Effector memory CD4-positive, alpha-beta T cell (primary cell): ENCODE data around the gene RAB3C.
"Not testable (repeated sequence)": the region's sequence is repeated elsewhere in the genome, so short reads cannot be mapped to it uniquely, and the experiment has no call there.

Experiments
- DNase-seq, 3 donors: peaks; one replicate each; pipeline ENCODE4 v3.0.0-alpha.2; 2020
- H3K27ac ChIP-seq: 2 replicates; pipeline ENCODE4 v1.7.0; 2013; ENCODE audit warnings: mild to moderate bottlenecking, low read length, moderate library complexity; ENCODE audit not compliant: insufficient read depth, poor library complexity, severe bottlenecking
- H3K27me3 ChIP-seq: replicated peaks from 2 replicates; pipeline ENCODE4 v1.7.0; 2013; ENCODE audit warnings: mild to moderate bottlenecking, low read length; ENCODE audit not compliant: insufficient read depth, control insufficient read depth, poor library complexity, severe bottlenecking
- H3K36me3 ChIP-seq: 2 replicates; pipeline ENCODE4 v1.7.0; 2013; ENCODE audit warnings: mild to moderate bottlenecking, low read length, moderate library complexity; ENCODE audit not compliant: control insufficient read depth, insufficient read depth
- H3K4me1 ChIP-seq: 2 replicates; pipeline ENCODE4 v1.7.0; 2013; ENCODE audit warnings: low read length, mild to moderate bottlenecking; ENCODE audit not compliant: control insufficient read depth, insufficient read depth, poor library complexity, severe bottlenecking
- H3K4me3 ChIP-seq: 2 replicates; pipeline ENCODE4 v1.7.0; 2013; ENCODE audit warnings: low read length, low read depth, mild to moderate bottlenecking; ENCODE audit not compliant: insufficient read depth, poor library complexity, severe bottlenecking
- H3K9me3 ChIP-seq: 2 replicates; pipeline ENCODE4 v1.7.0; 2013; ENCODE audit warnings: mild to moderate bottlenecking, low read length, moderate library complexity; ENCODE audit not compliant: control insufficient read depth

RAB3C gene

GRCh38 chr5:58600613-58601012, 17.7 kb downstream of the RAB3C start:
- not testable (repeated sequence) for H3K27me3 ChIP-seq, H3K9me3 ChIP-seq, H3K36me3 ChIP-seq, DNase-seq, H3K4me3 ChIP-seq, H3K27ac ChIP-seq, H3K4me1 ChIP-seq

GRCh38 chr5:58602889-58603288, 20.0 kb downstream of the RAB3C start:
- H3K36me3 ChIP-seq, H3K27ac ChIP-seq, H3K9me3 ChIP-seq, H3K4me1 ChIP-seq, H3K4me3 ChIP-seq, H3K27me3 ChIP-seq, DNase-seq: not testable (repeated sequence)

GRCh38 chr5:58606064-58606463, 23.2 kb downstream of the RAB3C start:
- Histone ChIP-seq H3K36me3 (no peaks in the 10 kb centered on the region), H3K9me3 (no peaks in the 10 kb centered on the region), H3K4me1 (no peaks in the 10 kb centered on the region), H3K27me3 (no peaks in the 10 kb centered on the region), H3K27ac (no peak overlapping the region), H3K4me3 (no peak overlapping the region)
- DNase-seq: no peak

GRCh38 chr5:58615972-58616371, 33.1 kb downstream of the RAB3C start:
- Histone ChIP-seq H3K4me1 (no peaks in the 10 kb centered on the region), H3K36me3 (no peaks in the 10 kb centered on the region), H3K4me3 (no peak overlapping the region), H3K27ac (no peak overlapping the region), H3K27me3 (no peaks in the 10 kb centered on the region), H3K9me3 (no peaks in the 10 kb centered on the region)
- DNase-seq: no peak

GRCh38 chr5:58617241-58617640, 34.4 kb downstream of the RAB3C start:
- no peaks in the 10 kb centered on the region for H3K36me3 ChIP-seq
- no peaks in the 10 kb centered on the region for H3K27me3 ChIP-seq
- no peak overlapping the region for H3K27ac ChIP-seq
- DNase-seq: no peak
- no peaks in the 10 kb centered on the region for H3K4me1 ChIP-seq
- H3K4me3 ChIP-seq: no peak overlapping the region
- no peaks in the 10 kb centered on the region for H3K9me3 ChIP-seq

GRCh38 chr5:58620336-58620735, 37.5 kb downstream of the RAB3C start:
- no peak overlapping the region for H3K4me3 ChIP-seq
- DNase-seq: no peak
- no peaks in the 10 kb centered on the region for H3K9me3 ChIP-seq
- no peak overlapping the region for H3K27ac ChIP-seq
- H3K36me3 ChIP-seq: no peaks in the 10 kb centered on the region
- H3K4me1 ChIP-seq: no peaks in the 10 kb centered on the region
- no peaks in the 10 kb centered on the region for H3K27me3 ChIP-seq

- Histone ChIP-seq H3K9me3 (no peaks in the 10 kb centered on the region), H3K27me3 (no peaks in the 10 kb centered on the region), H3K27ac (no peak overlapping the region), H3K4me1 (no peaks in the 10 kb centered on the region), H3K4me3 (no peak overlapping the region), H3K36me3 (no peaks in the 10 kb centered on the region)
- DNase-seq: no peak
Measured at GRCh38 chr5:58622936-58623871, 40.3 kb downstream of the RAB3C start.

- Histone ChIP-seq H3K9me3 (no peaks in the 10 kb centered on the region), H3K4me1 (no peaks in the 10 kb centered on the region), H3K4me3 (no peak overlapping the region), H3K27me3 (no peaks in the 10 kb centered on the region), H3K27ac (no peak overlapping the region), H3K36me3 (no peaks in the 10 kb centered on the region)
- DNase-seq: no peak
Measured at GRCh38 chr5:58628626-58629025, 45.8 kb downstream of the RAB3C start.

- DNase-seq: no peak
- Histone ChIP-seq H3K27me3 (no peaks in the 10 kb centered on the region), H3K4me3 (no peak overlapping the region), H3K4me1 (no peaks in the 10 kb centered on the region), H3K36me3 (no peaks in the 10 kb centered on the region), H3K9me3 (no peaks in the 10 kb centered on the region), H3K27ac (no peak overlapping the region)
Measured at GRCh38 chr5:58629271-58630159, 46.6 kb downstream of the RAB3C start.

GRCh38 chr5:58631895-58632294, 49.0 kb downstream of the RAB3C start:
- no peaks in the 10 kb centered on the region for H3K9me3 ChIP-seq
- DNase-seq: no peak
- H3K27me3 ChIP-seq: no peaks in the 10 kb centered on the region
- no peak overlapping the region for H3K4me3 ChIP-seq
- H3K4me1 ChIP-seq: no peaks in the 10 kb centered on the region
- no peak overlapping the region for H3K27ac ChIP-seq
- no peaks in the 10 kb centered on the region for H3K36me3 ChIP-seq
